Breast epithelium (tissue), 4 donors: ENCODE measurements around the gene NPIPB12. TPM values are rescaled to one million over a fixed set of nuclear protein-coding genes. Genes with fewer than 3 reads are reported as not detected.
"Not testable (repeated sequence)": the region's sequence is repeated elsewhere in the genome, so short reads cannot be mapped to it uniquely, and the experiment has no call there.

Experiments used
- DNase-seq, 2 donors: peaks; one replicate each; pipeline ENCODE4 v3.0.0-alpha.2; 2019; ENCODE audit warnings: low spot score in 2 of 2
- H3K27ac ChIP-seq, 2 donors: fragments of 200-600 bp; sonication (generic) in 1 of 2; one replicate each; pipeline ENCODE4 v1.5.1; 2016 to 2019; ENCODE audit warnings: mild to moderate bottlenecking in 1 of 2
- H3K27me3 ChIP-seq, 2 donors: fragments of 200-600 bp; sonication (generic) in 1 of 2; one replicate each; pipeline versions ENCODE4 v1.5.1 to v1.6.0; 2017 to 2019; ENCODE audit warnings: control low read depth in 1 of 2, mild to moderate bottlenecking in 1 of 2
- H3K36me3 ChIP-seq: fragments of 200-600 bp; one replicate; pipeline ENCODE4 v1.5.1; 2019
- H3K4me1 ChIP-seq, 2 donors: fragments of 200-600 bp; sonication (generic); one replicate each; pipeline ENCODE4 v1.5.1; 2016 to 2019; ENCODE audit warnings: control low read depth in 1 of 2
- H3K4me3 ChIP-seq, 3 donors: fragments of 200-600 bp; sonication (generic); 1 replicate in 2 of 3; 2 replicates in 1 of 3; pipeline ENCODE4 v1.5.1; 2016 to 2019; ENCODE audit warnings: mild to moderate bottlenecking in 3 of 3, moderate library complexity in 2 of 3
- H3K9me3 ChIP-seq, 2 donors: fragments of 200-600 bp; sonication (generic) in 1 of 2; one replicate each; pipeline ENCODE4 v1.5.1; 2016 to 2019; ENCODE audit warnings: control low read depth in 1 of 2
- POLR2AphosphoS5 ChIP-seq, 3 donors: sonication (generic); formaldehyde crosslinking; IDR thresholded peaks; one replicate each; pipeline ENCODE4 v1.6.1; 2017; ENCODE audit warnings: antibody characterized with exemption in 3 of 3
- intact Hi-C: fragments of 100-400 bp; cut with DNase I; formaldehyde crosslinking; loops from one replicate; pipeline ENCODE4 v1.15.1; 2023; ENCODE audit warnings: low total_unique reads
- total RNA-seq, 3 donors: library from RNA; depleted of rRNA; stranded (reverse); fragments of >200 nt; gene quantifications; one replicate each; pipeline ENCODE4 v1.1.0, GENCODE V29; 2016

NPIPB12 gene
- 10 to 100 TPM; 49.5 to 84.9 (median 77.8) TPM for total RNA-seq

DNA sequence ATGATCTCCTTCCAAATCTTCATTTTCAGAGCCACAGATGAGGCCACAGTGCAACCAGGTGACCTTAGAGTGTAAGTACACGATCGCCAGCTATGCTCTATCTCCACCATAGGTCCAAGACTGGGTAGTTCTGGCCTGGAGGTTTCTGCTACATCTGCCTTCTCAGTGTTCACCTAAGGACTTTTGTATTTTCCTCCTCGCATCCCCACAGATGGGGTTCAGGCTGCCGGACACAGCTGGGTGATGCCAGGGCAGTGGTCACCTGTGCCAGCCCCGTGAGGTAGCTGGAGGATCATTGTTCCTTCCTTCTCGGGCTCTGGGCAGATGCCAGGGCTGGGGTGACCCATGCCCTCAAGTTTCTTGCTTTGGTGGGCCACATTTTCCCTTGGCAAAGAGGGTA is at the start of gene NPIPB12:
NPIPB12 (minus strand) TSS at position 101 of the 400 bp plus-strand sequence.
- H3K9me3 ChIP-seq, H3K27ac ChIP-seq, H3K4me1 ChIP-seq, H3K36me3 ChIP-seq, H3K4me3 ChIP-seq, DNase-seq, intact Hi-C loops, H3K27me3 ChIP-seq: not testable (repeated sequence)

- H3K4me3 ChIP-seq, DNase-seq, H3K4me1 ChIP-seq, H3K27ac ChIP-seq, H3K9me3 ChIP-seq, intact Hi-C loops, H3K36me3 ChIP-seq, H3K27me3 ChIP-seq: not testable (repeated sequence)
Measured at GRCh38 chr16:29521520-29521919, 15.3 kb upstream of the NPIPB12 start.

DNA sequence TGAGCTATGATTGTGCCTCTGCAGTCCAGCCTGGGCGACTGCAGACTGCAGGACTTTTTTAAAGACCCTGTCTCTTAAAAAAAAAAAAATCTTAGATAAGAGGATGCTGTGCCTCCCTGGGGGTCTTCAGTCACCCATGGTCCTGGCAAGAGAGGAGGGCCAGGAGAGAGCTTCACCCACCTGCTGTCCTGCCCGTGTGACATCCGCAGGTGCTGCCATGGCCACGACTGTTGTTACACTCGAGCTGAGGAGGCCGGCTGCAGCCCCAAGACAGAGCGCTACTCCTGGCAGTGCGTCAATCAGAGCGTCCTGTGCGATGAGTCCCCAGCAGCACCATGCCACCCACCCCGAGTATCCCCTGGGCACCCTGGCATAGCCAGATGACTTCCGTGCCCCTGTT is 23.9 kb downstream of the NPIPB12 start:
- H3K4me1 ChIP-seq, H3K27me3 ChIP-seq, H3K9me3 ChIP-seq, H3K4me3 ChIP-seq, intact Hi-C loops, H3K27ac ChIP-seq, H3K36me3 ChIP-seq: not testable (repeated sequence)
- DNase-seq: peak in 1 of 2 donors; percentile 43

DNA sequence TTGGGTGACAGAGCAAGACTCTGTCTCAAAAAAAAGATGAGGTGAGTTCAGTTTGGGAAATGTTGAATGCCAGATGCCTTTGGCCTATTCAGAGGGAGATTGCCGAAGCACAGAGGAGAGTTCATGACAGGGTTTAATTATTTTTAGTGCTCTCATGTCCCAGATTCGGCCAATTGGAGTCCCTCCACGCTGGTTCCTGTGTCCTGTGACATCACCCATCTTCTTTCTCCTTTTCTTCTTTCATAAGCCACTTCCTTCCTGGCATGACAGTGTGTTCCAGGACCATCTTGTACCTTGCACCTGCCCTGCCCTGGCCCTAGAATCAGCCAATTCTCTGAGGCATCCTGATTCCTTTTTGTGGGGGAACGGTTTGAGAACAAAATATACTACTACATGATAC is 34.1 kb downstream of the NPIPB12 start:
- H3K36me3 ChIP-seq, H3K27me3 ChIP-seq, H3K27ac ChIP-seq, intact Hi-C loops, DNase-seq, H3K4me1 ChIP-seq, H3K9me3 ChIP-seq, H3K4me3 ChIP-seq: not testable (repeated sequence)

DNA sequence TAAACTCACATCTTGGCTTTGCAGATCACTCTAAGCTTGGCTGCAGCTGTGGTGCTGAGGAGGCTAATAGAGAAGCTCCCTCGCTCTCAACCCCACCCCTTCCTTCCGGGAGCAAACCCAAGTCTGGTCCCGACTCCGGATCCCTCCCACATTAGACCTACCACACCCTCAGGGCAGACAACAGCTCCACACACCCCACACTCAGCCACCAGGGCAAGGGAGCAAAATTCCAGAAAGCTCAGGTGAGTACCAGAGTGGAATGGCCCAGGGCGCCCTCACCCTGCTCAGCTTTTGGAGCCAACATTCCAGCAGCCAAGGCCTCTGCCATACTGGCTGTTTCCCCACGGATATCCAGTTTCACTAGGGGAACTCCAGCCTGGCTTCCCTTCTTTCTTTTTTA is 36.5 kb downstream of the NPIPB12 start:
- H3K9me3 ChIP-seq, H3K4me1 ChIP-seq, H3K27me3 ChIP-seq, H3K36me3 ChIP-seq, intact Hi-C loops: not testable (repeated sequence)
- Histone ChIP-seq H3K27ac (peak overlapping the region in 1 of 2 donors; percentile 79), H3K4me3 (peak overlapping the region in 1 of 3 donors; percentile 50)
- TF ChIP-seq POLR2AphosphoS5 (IDR thresholded peaks at IDR 0.05): peak in 1 of 3 donors; percentile 23
- peak; percentile 90 to 98 for DNase-seq

DNA sequence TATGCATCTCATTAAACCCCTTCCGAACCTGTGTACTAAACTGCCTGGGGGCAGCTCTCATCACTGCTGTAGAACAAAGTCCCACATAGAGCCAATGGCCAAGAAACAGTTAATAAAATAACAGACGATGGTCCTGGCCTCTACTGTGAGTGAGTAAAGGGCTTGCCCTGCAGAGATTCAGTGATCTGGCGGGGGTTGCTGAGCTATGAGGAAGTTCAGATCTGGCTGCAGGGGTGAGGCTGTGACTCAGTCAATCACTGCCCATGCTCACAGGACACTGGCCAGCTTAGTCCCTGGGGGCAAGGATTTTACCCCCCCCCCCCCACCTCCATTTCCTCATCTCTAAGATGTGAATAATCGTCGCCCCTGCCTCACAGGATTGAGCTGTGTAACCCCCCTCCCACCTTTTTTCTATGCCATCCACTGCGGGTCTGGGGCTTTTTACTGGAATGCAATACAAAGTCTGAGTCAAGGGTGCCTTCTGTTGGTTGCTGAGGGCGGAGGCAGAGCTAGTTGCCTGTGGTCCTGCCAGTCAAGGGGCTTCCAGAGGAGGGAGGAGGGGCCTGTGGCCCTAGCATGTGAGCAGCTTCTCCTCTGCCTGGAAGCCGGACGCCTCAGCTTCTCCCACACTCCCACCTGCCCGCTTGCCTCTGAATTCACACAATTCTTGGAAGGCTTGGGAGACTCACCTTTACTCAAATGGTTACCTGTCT is 38.4 kb downstream of the NPIPB12 start:
- H3K27ac ChIP-seq, DNase-seq, intact Hi-C loops, H3K36me3 ChIP-seq, H3K4me1 ChIP-seq, H3K4me3 ChIP-seq, H3K27me3 ChIP-seq, H3K9me3 ChIP-seq: not testable (repeated sequence)

- H3K27ac ChIP-seq, intact Hi-C loops, DNase-seq, H3K9me3 ChIP-seq, H3K4me3 ChIP-seq, H3K4me1 ChIP-seq, H3K36me3 ChIP-seq, H3K27me3 ChIP-seq: not testable (repeated sequence)
Measured at GRCh38 chr16:29466904-29467303, 39.3 kb downstream of the NPIPB12 start.

DNA sequence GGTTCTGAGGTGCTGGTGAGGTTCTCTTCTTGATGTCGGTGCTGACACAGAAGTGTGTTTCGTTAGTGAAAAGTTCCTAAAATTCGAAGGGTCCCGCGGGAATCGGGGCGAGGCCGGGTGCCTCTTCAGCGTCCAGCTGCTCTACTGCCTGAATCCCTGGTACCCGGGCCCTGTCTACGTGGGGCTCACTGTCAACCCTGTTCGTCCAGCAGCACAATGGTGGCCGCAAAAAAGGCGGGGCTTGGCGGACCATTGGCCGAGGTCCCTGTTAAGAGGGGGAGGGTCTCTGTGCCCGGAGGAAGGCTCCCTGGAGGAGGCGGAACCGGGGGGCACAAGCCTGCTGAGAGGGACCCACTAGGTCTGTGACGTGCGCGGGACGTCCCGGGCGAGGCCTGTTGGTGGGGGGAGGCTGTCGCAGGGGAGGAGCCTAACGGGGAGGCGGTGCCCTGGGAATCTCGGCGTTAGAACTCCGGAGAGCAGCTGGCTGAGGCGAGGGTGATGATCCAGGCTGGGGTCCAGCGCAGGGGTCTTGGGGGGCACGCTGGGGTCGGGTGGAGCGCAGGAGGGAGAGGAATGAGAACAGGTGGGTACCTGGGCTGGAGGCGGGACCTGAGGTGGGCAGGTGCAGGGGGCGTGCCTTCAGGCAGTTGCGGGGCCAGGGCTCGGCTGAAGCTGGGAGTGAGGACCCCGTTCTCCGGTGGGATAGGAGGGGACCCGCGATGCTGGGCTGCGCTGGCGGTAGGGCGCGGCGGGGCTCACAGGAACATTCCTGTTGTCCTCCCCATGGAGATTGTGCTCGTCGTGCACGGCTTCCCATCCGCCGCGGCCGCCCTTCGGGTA is 40.0 kb downstream of the NPIPB12 start:
- H3K9me3 ChIP-seq, H3K4me3 ChIP-seq, DNase-seq, H3K27me3 ChIP-seq, H3K27ac ChIP-seq, intact Hi-C loops, H3K36me3 ChIP-seq, H3K4me1 ChIP-seq: not testable (repeated sequence)

GRCh38 chr16:29460647-29461030 is 45.6 kb downstream of the NPIPB12 start:
- DNase-seq, H3K4me1 ChIP-seq, H3K4me3 ChIP-seq, intact Hi-C loops, H3K27me3 ChIP-seq, H3K27ac ChIP-seq, H3K36me3 ChIP-seq, H3K9me3 ChIP-seq: not testable (repeated sequence)

GRCh38 chr16:29459706-29460646 is 46.2 kb downstream of the NPIPB12 start, which contains the start of gene SULT1A4:
Gene SULT1A4, plus strand, starts transcription at chr16:29459913. Its CDS starts 1,473 bp downstream, at chr16:29461386.
- H3K27ac ChIP-seq, H3K4me1 ChIP-seq, H3K27me3 ChIP-seq, H3K4me3 ChIP-seq, DNase-seq, H3K36me3 ChIP-seq, intact Hi-C loops, H3K9me3 ChIP-seq: not testable (repeated sequence)

GRCh38 chr16:29457660-29458059 is 48.5 kb downstream of the NPIPB12 start:
- H3K27ac ChIP-seq, H3K27me3 ChIP-seq, intact Hi-C loops, H3K36me3 ChIP-seq, H3K4me3 ChIP-seq, DNase-seq, H3K4me1 ChIP-seq, H3K9me3 ChIP-seq: not testable (repeated sequence)

DNA sequence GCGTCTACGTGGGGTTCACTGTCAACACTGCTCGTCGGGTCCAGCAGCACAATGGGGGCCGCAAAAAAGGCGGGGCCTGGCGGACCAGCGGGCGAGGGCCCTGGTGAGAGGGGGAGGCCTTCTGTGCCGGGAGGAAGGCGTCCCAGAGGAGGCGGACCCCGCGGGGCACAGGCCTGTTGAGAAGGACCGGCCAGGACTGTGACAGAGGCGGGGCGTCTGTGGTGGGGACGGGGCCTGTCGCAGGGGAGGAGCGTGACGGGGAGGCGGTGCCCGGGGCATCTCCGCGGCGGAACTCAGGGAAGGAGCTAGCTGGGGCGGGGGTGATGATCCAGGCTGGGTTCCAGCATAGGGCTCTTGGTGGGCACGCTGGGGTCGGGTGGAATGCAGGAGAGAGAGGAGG is 51.4 kb downstream of the NPIPB12 start:
- H3K27me3 ChIP-seq, H3K4me3 ChIP-seq, H3K27ac ChIP-seq, H3K36me3 ChIP-seq, H3K4me1 ChIP-seq, H3K9me3 ChIP-seq, intact Hi-C loops, DNase-seq: not testable (repeated sequence)
